Stimulated activated naive CD8-positive, alpha-beta T cell treated with anti-CD3 and anti-CD28 coated beads, Interleukin-15, Interleukin-2, amounts not matched to agents 100 U/mL and 50 U/mL, for 24 hours (primary cell): ENCODE data around the gene STAT3.
A peak's percentile ranks its signal among the peaks of the same experiment; 100 is the strongest.
"Not testable (repeated sequence)": the region's sequence is repeated elsewhere in the genome, so short reads cannot be mapped to it uniquely, and the experiment has no call there.

Source experiments
- ATAC-seq: fragments of 150-1000 bp; cut with Tn5 transposase; one replicate; pipeline ENCODE4 v1.10.0; 2021
- DNase-seq: peaks from one replicate; pipeline ENCODE4 v3.0.0; 2021

The STAT3 gene

DNA sequence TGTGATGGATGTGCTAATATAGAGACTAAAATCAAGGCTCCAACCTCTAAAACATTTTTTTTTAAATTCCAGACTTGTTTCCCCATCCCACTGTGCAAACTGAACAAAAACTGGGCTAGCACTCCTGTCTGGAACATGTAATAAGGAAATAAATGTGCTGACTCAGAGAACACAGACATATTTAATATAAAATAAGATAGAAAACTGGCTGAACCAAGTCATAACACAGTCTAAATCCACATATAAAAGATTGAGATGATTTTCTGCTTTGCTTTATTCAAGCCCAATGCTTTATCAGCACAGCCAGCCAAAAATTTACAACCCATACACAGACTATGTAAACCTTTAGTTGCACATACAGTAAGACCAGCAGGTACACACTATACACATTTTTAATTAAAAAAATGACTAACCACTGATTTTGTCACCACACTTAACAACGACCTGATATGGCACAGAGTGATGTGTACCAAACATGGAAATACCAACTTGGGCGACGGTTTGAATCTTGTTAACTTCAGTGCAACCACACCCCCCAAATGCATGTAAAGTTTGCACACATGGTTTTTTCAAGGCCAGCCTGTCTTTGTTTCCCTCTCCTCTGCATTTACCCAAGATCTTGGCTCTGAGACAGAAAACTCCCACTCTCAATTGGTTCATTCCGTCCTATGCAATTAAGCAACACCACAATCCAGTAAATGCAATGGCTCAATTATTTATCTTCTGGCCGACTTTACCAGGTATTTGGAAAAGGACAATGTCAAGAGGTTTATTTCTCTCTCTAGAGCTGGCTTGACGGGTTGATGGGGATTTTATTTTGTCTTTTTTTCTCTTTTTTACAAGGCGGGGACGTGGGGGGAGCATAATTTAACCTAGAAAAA lies 1.2 kb downstream of the STAT3 start:
- ATAC-seq (no peak), DNase-seq (no peak)

DNA sequence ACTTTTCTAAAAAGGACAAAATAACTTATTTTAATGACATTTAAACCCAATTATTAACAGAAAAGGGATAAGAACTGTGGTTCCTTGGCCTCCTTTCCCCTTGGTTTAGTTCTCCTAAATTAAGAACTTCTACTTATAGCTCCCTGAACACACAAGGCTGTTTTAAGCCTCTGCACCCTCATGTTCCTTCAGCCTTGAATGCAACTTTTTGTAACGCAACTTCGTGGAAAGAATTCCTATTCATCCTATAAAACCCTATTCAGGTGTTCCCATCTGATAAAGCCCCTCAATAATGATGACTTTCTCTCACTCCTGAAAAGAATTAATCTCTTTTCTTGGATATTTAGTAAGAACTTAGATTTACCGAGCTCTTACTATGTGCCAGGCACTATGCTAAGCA lies 6.3 kb downstream of the STAT3 start:
- no peak for ATAC-seq

DNA sequence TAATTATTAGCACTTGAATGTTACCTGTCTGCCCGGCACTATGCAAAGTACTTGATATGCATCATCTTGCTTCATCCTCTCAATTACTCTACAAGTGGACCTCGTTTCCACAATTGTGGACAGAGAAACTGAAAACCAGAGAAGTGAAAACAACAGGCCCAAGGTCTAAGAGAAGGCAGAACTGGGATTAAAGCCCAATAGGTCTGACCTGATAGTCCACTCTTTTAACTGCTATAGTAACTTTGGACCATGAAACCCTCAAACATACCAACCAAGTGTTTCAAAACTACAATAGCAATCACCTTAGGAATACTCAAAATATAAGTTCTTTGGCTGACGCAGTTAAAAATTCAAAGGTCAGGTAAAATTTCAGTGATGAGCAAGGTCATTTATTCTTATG lies 7.3 kb downstream of the STAT3 start:
- DNase-seq (no peak), ATAC-seq (no peak)

More for the DNA sequence above, 6.3 kb downstream of the STAT3 start:
- no peak for DNase-seq

DNA sequence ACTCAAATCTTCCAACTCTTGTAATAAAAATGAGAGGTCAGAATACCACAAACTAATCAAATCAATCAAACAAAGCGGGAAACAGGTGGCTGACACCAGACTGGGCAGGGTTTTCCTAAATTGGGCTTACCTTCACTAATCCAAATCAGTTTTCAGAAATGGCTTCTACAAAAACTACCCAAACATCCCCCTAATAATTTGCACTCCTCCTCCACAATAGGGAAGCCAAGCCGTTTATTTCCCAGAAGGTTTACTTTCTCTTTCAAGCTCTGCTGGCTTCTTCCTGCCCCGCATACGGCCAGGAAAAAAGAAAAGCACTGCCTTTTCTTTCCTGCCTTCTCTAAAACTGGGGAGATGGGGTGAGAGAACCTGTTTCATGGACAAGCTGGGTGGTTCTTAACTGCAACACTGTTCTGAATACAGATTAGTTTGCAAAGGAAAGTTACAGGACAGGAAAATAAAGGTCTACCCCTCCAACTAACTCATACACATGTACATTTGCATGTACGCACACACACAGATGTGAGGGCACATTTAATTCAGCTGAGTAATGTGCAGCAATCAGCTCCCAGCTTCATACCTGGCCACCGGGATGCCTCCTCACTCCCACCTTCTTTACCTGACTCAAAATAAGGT lies 9.2 kb downstream of the STAT3 start:
- DNase-seq (no peak), ATAC-seq (peak; percentile 58)

DNA sequence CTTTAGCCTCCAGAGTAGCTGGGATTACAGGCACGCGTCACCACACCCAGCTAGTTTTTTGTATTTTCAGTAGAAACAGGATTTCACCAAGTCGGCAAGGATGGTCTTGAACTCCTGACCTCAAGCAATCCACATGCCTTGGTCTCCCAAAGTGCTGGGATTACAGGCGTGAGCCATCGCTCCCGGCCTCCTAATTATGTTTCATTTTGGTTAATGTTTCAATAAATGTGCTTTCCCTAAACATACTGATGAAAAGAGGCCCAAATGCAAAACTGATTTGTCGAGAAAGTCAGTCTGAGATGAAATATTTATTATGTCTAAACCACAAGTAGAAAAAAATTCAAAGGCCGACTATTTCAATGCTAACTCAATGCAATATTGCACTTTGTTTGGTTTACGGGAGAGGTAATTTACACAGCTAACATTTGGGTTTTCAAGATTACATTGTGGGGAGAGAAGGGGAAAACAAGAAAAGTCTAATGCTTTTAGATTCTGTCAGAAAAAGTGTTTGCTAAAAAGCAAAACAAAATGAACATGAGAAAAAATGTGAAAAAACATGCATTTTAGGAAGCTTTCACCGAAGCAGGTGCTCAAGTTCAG lies 9.8 kb downstream of the STAT3 start:
- no peak for ATAC-seq
- no peak for DNase-seq

DNA sequence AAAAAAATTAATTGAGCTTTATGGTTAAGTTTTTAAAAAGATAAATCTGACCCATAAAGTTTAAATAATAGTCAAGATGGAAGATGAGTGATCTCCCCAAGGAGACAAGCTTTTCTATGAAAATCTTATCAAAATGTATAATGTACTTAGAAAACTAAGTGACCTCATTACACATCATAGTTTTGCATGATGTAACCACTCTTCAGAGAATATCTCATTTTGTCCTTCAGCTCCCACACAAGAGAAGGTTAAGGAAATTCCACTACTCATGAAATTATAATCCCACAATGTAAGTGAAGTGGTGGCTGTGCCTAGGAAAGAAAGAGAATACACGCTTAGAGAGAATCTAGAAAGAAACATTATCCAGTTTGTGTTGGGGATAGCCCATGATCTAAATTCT lies 14.3 kb downstream of the STAT3 start:
- no peak for ATAC-seq
- no peak for DNase-seq

DNA sequence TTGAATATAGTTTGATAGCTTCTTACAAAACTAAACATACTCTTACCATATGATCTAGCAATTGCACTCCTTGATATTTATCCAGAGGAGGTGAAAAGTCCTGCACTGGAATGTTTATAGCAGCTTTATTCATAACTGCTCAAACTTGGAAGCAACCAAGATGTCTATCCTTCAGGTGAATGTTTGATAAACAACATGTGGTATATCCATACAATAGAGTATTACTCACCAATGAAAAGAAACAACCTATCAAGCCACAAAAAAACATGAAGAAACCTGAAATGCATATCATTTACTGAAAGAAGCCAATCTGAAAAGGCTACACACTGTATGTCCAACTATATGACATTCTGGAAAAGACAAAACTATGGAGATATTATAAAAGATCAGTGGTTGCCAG lies 16.1 kb downstream of the STAT3 start:
- DNase-seq (no peak), ATAC-seq (no peak)

DNA sequence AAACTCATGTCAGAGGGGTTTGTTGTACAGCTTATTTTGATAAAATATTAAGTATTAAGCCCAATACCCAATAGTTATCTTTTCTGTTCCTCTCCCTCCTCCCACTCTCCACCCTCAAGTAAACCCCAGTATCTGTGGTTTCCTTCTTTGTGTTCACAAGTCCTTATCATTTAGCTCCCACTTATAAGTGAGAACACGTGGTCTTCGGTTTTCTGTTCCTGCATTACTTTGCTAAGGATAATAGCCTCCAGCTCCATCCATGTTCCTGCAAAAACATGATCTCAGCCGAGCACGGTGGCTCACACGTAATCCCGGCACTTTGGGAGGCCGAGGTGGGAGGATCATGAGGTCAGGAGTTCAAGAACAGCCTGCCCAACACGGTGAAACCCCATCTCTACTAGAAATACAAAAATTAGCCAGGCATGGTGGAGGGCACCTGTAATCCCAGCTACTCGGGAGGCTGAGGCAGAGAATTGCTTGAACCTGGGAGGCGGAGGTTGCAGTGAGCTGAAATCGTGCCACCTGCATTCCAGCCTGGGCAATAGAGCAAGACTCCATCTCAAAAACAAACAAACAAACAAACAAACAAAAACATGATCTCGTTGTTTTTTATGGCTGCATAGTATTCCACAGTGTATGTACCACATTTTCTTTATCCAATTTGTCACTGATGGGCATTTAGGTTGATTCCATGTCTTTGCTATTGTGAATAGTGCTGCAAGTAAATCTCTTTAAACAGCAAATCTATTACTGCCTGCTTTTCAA lies 19.3 kb downstream of the STAT3 start:
- not testable (repeated sequence) for ATAC-seq, DNase-seq

DNA sequence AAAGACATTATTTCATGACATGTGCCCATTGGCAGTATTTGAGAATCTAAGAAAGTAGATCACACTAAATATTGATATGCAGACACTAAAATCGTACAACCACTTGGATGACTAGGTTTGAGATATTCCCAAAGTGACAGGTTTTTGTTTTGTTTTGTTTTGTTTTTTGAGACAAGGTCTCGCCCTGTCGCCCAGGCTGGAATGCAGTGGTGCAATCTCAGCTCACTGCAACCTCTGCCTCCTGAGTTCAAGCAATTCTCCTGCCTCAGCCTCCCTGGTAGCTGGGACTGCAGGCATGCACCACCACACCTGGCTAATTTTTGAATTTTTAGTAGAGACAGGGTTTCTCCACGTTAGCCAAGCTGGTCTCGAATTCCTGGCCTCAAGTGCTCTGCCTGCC lies 19.9 kb downstream of the STAT3 start:
- ATAC-seq, DNase-seq: not testable (repeated sequence)

DNA sequence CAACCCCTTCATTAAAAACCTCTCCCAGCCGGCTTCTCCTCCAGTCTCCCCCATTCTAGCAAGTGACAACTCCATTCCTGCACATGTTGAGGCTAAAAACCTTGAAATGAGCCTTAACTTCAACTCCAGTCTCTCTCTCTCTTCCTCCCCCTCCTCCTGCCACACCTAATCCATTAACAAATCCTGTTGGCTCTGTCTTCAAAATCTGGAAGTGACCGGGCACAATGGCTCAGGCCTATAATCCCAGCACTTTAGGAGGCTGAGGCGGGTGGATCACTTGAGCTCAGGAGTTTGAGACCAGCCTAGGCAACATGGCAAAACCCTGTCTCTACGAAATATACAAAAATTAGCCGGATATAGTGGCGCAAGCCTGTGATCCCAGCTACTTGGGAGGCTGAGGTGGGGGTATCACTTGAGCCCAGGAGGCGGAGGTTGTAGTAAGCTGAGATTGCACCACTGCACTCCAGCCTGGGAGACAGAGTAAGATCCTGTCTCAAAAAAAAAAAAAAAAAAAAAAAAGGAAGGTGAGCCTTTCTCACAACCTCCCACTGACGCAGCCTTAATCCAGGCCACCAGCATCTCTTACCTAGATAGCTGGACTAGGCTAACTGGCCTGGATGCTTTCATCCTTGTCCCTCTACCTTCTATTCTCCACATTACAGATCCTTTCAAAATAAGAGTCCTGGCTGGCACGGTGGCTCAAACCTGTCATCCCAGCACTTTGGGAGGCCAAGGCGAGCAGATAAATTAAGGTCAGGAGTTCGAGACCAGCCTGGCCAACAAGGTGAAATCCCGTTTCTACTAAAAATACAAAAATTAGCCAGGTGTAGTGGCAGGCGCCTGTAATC lies 21.8 kb downstream of the STAT3 start:
- DNase-seq, ATAC-seq: not testable (repeated sequence)

DNA sequence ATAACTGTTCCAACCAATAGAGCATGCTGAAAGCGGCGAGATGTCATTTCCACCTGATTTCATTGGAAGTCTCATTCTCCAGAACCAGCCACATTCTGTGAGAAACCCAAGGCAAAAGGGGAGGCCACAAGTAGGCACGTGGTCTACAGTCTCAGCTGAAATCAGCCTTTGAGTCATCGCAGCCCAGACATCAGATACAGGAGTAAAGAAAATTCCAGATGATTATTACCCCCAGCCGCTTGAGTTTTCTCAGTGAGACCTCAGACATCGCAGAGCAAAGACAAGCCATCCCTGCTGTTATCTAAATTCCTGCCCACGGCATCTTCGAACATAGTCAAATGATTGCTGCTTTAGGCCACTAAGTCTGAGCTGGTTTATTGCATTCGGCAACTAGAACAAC lies 23.1 kb downstream of the STAT3 start:
- peak; percentile 43 for DNase-seq
- peak; percentile 48 for ATAC-seq

DNA sequence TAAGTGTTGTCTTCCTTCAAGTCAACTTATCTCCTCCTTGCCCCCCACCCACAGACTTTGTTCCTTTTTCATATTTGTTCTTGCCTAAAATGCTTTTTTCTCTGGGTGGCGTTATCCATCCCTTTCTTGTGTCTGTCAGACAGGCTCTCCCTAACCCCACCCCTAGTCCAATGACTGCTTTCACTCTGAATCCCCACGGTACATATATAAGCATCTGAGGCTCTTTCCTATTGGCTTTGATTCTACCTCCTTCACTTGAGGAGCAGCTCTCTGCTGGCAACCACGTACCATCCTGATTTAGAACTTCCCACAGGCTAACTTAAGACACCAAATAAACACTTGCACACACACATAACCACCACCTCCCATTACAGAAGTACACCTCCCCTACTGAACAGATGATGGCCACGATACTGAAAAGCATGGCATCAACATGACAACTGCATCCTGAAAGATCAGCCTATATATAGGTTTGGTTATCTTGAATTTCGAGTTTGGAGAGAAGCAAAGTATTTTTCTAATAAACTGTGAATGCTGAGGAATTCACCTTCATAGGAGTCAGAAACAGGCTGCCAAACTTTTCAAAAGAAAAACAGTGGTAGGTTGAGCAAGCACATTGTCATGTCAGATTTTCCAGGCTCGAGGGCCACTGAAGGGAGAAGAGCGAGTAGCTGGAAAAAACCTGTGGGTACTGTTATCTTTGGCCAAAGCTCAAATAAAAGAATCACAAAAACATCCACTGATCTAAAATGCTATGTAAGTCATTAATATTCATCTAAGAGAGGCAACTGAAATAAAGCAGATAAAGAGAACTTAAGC lies 24.3 kb downstream of the STAT3 start:
- peak; percentile 30 for DNase-seq
- peak; percentile 64 for ATAC-seq

DNA sequence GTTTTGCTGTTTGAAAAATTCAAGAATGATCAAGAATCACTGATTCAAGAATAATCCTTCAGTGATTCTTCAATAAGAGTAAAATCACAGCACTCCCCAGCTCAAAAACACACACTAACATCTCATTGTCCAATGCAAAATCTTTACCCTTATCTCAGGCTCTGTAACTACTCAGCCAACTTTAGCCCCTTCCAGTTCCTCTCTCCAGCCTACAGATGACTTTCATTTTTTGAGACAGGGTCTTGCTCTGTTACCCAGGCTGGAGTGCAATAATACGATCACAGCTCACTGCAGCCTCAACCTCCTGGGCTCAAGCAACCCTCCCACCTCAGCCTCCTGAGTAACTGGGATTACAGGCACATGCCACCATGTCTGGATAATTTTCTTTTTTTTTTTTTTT lies 25.0 kb downstream of the STAT3 start:
- ATAC-seq (no peak), DNase-seq (no peak)

DNA sequence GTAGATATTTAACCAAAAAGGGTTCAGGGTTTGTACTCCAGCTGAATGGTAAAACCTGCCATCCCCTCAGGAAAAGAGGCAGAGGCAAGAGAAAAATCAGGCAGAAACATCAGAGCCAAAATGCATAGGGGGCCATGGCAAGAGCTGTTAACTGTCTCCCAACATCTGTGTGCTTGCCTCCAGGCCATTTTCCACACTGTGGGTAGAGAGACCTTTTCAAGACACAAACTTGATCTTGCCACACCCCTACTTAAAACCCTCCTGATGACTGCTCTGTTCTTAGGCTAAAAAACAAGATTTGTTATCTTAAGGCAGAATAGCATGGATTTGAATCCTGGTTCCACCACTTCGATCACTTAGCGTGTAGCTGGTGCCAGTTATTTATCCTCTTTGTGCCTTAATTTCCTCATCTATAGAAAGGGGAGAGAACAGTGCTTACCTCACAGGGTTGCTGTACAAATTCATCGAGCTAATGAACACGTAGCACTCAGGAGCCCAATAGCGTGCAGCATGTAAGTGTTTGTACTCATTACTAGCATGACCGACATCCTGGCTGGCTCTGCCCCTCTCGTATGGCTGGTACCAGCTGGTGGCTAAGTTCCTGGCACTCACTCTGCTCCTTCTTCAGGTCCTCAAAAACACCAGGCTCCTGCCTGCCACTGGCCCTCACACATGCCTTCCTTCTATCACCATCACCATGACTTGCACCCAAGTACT lies 25.8 kb downstream of the STAT3 start:
- ATAC-seq = peak; percentile 25
- no peak for DNase-seq

DNA sequence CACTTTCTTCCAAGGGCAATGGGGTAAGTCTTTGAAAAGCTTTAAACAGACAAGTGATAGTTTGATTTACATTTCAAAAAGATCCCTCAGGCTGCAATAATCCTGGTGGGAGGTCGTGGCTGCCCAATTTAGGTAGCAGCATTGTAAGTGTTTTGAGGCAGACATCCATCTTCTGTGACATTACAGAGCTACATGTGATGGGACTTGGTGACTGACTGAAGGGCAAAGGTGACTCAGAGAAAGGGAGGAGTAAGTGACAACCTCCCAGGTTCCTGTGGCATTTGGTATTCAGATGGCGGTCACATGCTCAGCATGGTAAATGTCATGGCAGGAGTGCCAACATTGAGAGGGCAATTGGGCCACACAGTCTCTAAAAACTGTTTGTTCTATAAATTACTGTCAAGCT lies 26.5 kb downstream of the STAT3 start:
- DNase-seq (peak; percentile 61), ATAC-seq (peak; percentile 93)

DNA sequence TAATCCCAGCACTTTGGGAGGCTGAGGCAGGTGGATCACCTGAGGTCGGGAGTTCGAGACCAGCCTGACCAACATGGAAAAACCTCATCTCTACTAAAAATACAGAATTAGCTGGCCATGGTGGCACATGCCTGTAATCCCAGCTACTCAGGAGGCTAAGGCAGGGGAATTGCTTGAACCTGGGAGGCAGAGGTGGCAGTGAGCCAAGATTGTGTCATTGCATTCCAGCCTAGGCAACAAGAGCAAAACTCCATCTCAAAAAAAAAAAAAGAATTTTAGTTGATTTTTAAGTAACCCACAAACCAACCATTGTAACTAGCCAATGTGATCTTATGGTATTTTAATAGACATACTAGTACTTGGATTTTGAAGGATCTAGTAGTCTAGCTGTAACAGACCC lies 27.9 kb downstream of the STAT3 start:
- not testable (repeated sequence) for DNase-seq, ATAC-seq

DNA sequence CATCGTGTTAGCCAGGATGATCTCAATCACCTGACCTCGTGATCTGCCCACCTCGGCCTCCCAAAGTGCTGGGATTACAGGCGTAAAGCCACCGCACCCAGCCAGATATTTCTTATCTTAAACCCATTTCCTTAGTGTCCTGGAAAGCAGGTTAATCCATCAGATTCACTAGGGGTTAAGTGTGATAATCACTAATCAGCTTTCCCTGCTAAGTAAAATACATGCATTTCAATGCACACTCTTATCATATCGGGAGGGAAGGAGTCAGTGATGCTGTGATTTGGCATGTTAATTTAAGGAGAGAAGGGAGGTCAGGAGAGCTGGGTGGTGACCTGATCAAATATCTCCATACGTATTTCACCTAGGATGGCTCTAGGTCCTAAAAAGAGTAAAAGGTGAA lies 29.1 kb downstream of the STAT3 start:
- no peak for ATAC-seq

DNA sequence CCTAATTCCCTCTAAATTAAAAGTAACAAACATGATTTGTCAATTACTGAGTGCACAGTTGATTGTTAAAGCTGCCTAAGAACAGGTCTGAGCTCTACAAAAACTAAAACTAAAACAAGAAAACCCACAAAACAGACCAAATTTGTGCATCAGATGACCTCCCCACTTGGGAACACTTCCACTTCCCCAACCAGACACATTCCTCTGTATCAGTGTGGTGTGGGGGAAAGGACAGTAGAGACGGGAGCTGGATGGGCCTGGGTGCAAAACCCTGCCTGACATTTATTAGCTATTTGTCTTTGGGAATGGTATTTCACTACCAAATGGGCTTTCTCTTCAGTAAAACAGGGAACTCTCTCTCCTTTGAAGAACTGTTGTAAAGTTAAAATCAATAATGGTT lies 29.8 kb downstream of the STAT3 start:
- no peak for DNase-seq
- no peak for ATAC-seq

More for the DNA sequence above, 29.1 kb downstream of the STAT3 start:
- no peak for DNase-seq

DNA sequence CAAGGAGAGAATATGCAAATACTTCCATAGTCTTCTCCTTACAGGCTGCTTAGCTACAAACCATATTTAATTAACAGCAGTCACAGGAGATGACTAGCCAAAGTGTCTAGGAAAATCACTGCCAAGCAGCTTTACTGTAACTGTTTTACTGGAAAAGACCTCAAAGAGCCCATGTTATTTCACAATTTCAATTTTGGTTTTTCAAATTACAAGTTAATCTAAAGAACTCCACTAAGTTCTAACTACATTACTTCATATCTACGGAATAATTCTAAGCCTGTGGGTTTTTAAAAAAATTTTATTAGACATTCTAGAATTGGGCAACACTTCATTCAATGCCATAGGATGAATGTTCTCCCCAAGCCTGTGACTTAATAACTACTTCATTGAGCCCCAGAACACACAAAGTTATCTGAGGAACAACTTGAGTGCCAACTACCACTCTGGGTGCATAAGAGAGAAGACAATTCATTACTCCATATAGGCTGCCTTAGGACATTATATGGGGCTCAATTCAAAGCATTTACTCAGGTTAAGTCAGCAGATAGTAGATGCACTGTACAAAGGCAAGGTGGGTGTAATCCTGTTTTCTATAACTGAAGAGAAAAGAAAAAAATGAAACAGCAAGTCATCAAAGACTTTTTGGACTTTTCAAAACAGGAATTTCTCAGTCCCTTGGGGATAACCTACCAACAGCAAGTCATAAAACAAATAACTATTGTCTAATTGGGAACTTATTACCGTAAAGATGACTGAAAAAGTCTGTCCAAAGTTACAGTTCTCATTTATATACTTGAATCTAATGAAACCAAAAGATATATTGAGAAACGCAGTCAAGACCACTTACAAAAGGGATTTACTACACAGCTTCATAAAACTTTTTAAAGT lies 33.0 kb downstream of the STAT3 start:
- ATAC-seq = no peak
- DNase-seq = no peak
